ENCODE results near the gene NUDT4. TPM values are rescaled to one million over a fixed set of nuclear protein-coding genes. Genes with fewer than 3 reads are reported as not detected.

Gene NUDT4
- total RNA-seq, 4 donors from 2014 or later, result 54.4 to 84.3 (median 69.9) TPM

DNA sequence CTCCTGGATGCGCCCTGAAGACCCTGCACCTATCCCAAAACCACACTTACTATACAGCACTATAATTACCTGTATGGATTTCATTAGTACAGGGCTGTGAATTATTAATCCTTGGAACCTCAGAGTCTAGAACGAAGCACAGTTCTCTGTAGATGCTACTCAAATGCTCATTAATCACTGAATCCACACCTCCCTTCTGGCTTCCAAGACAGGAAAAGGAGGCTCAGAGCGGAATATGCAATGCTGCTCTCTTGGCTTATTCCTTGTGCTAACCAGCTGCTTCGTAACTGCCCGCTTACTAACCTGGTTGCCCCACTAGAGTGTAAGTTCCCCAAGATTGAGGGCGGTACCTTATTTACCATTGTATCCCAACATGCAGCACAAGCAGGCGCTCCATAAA lies 39.1 kb upstream of the NUDT4 start:
- WGBS, 2 donors, result 95 to 96% methylated on average over 7 of the region's 7 CpGs

DNA sequence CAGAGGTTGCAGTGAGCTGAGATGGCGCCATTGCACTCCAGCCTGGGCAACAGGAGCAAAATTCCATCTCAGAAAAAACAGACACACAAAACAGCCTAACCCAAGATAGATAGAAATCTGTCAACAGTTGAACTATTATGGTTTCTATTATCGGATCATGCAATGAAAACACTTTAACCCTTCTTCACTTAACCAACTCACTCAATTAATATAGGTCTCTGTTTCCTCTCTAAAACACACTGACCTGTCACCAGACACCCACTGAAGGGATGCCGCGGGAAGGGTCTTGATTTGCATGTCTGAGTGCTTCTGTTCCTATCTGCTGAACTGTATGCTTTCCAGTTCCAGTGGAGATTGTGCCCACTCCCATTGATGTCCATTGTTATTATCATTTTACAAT lies 38.0 kb upstream of the NUDT4 start:
- no peaks in the 10 kb centered on the region for H3K9me3 ChIP-seq
- peaks cover 0 to 16% (median 8%) of the 10 kb centered on the region in 4 donors for H3K4me1 ChIP-seq
- no peak for DNase-seq (ENCODE audit: low spot score in 2 of 2)
- no peaks in the 10 kb centered on the region for H3K36me3 ChIP-seq
- H3K4me3 ChIP-seq, result no peak overlapping the region
- H3K27ac ChIP-seq, result no peak overlapping the region
- TF ChIP-seq POLR2A (IDR thresholded peaks at IDR 0.05) (no peak), EP300 (IDR thresholded peaks at IDR 0.05) (no peak)
- TF ChIP-seq, protein P1, sequence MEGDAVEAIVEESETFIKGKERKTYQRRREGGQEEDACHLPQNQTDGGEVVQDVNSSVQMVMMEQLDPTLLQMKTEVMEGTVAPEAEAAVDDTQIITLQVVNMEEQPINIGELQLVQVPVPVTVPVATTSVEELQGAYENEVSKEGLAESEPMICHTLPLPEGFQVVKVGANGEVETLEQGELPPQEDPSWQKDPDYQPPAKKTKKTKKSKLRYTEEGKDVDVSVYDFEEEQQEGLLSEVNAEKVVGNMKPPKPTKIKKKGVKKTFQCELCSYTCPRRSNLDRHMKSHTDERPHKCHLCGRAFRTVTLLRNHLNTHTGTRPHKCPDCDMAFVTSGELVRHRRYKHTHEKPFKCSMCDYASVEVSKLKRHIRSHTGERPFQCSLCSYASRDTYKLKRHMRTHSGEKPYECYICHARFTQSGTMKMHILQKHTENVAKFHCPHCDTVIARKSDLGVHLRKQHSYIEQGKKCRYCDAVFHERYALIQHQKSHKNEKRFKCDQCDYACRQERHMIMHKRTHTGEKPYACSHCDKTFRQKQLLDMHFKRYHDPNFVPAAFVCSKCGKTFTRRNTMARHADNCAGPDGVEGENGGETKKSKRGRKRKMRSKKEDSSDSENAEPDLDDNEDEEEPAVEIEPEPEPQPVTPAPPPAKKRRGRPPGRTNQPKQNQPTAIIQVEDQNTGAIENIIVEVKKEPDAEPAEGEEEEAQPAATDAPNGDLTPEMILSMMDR (IDR thresholded peaks at IDR 0.05), result no peak
- H3K27me3 ChIP-seq, result no peaks in the 10 kb centered on the region
- WGBS, 2 donors, result 69 to 71% methylated on average over 4 of the region's 4 CpGs

More for the DNA sequence above, 39.1 kb upstream of the NUDT4 start:
- no peaks in the 10 kb centered on the region for H3K9me3 ChIP-seq
- H3K4me3 ChIP-seq, result no peak overlapping the region
- H3K36me3 ChIP-seq, result no peaks in the 10 kb centered on the region
- H3K27me3 ChIP-seq, result no peaks in the 10 kb centered on the region
- DNase-seq (ENCODE audit: low spot score in 2 of 2), result no peak
- H3K27ac ChIP-seq, result no peak overlapping the region
- TF ChIP-seq, protein P1 (IDR thresholded peaks at IDR 0.05), result no peak
- TF ChIP-seq EP300 (IDR thresholded peaks at IDR 0.05), result no peak
- no peak for TF ChIP-seq POLR2A (IDR thresholded peaks at IDR 0.05)
- peaks cover 0 to 16% (median 8%) of the 10 kb centered on the region in 4 donors for H3K4me1 ChIP-seq

DNA sequence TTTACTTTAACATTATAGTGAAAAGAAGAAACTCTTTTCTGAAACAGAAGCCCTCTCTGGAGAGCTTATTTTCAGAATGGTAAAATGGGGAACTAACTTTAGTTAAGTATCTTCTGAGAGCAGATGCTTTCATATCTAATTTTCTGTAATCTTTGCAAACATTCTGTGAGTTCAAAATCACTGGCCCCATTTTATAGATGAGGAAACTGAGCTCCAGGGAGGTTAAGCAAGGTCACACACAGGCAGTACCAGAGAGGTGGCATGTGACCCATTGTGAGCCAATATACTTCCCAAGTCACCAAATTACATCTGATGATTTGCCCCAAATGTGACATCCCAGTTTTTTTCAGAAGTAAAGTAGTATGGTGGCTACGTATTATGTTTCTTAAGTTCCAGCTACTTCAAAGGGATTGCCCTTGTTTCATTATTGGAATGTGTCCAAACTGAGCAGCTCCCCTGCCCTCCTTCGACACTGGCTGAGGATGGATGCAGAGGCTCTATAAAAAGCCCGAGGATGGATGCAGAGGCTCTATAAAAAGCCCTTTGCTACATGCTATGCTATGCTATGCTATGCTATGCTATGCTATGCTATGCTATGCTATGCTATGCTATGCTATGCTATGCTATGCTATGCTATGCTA lies 36.2 kb upstream of the NUDT4 start:
- Histone ChIP-seq H3K4me1 (peaks cover 0 to 6% (median 5%) of the 10 kb centered on the region in 4 donors), H3K27ac (no peak overlapping the region), H3K4me3 (no peak overlapping the region), H3K36me3 (no peaks in the 10 kb centered on the region), H3K9me3 (no peaks in the 10 kb centered on the region), H3K27me3 (no peaks in the 10 kb centered on the region)
- WGBS, 2 donors, result 52 to 62% methylated on average over 3 of the region's 3 CpGs
- no peak for TF ChIP-seq POLR2A (IDR thresholded peaks at IDR 0.05)
- TF ChIP-seq EP300 (IDR thresholded peaks at IDR 0.05), result no peak
- TF ChIP-seq, protein P1 (IDR thresholded peaks at IDR 0.05), result no peak
- DNase-seq (ENCODE audit: low spot score in 2 of 2), result no peak

DNA sequence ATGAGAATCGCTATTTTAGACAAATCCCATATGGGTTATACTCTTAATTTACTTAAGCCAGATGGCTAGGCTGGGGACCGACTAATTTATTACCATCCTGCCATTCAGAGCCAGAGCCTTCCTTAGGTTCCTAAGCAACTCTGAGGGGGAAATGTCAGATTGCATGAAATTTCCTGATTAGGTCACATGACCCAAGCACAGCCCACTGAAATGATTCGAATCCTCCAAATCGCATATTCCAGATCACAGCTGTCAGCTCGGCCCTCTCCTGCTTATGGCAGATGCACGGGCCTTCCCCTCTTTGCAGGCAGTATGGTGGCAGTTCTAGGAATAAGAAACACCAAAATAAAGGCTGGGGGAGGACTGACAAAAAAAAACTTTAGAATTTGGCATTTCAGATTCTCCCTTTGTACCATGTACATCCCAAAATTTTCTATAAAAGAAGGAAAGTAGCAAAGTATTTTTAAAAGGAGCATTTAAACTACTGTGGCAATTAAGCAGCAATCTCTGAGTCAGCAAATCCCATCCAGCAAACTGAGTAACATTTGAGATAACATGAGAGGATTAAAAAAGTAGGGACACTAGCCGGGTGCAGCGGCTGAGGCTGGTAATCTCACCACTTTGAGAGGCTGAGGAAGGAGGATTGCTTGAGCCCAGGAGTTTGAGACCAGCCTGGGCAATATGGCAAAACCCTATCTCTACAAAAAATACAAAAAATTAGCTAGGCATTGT lies 30.5 kb upstream of the NUDT4 start:
- Histone ChIP-seq H3K4me1 (no peaks in the 10 kb centered on the region), H3K27me3 (no peaks in the 10 kb centered on the region), H3K36me3 (no peaks in the 10 kb centered on the region), H3K4me3 (no peak overlapping the region), H3K27ac (no peak overlapping the region), H3K9me3 (no peaks in the 10 kb centered on the region)
- WGBS, 2 donors, result 56 to 59% methylated on average over 8 of the region's 8 CpGs
- no peak for TF ChIP-seq EP300 (IDR thresholded peaks at IDR 0.05)
- TF ChIP-seq, protein P1 (IDR thresholded peaks at IDR 0.05), result no peak
- TF ChIP-seq POLR2A (IDR thresholded peaks at IDR 0.05), result no peak
- no peak for DNase-seq (ENCODE audit: low spot score in 2 of 2)

All from tibial nerve (tissue), 4 donors.